ENCODE results near the gene ELMOD3.

Gene ELMOD3

DNA sequence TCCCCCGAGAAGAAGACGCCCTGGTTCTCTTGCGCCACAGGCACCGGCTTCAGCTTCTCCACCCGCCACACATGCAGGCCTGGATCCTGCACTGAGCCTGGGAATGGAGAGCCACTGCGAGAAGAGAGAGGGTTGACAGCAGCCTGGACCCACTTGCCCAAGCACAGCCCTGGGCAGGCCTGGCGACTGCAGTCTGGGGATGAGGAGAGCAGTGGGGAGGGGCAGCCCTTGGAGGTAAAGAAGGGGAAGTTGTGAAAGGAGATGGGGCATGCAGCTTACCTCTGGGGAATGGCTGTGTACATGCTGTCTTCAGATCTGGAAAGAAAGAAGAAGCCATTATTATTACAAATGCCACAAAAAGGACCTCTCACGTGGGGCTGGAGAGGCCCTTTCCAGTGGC, 47.3 kb downstream of the ELMOD3 start:
- TF ChIP-seq MYC (IDR thresholded peaks at IDR 0.05; ENCODE audit: low read depth, low read length) (peak; percentile 62), CTCF (IDR thresholded peaks at IDR 0.05; ENCODE audit: low read depth, low read length) (no peak), MAX (IDR thresholded peaks at IDR 0.05; ENCODE audit: low read depth, low read length) (peak; percentile 64), POLR2A (IDR thresholded peaks at IDR 0.05; ENCODE audit: extremely low read depth, insufficient read length) (no peak)
- peak overlapping the region; percentile 36 for H3K4me3 ChIP-seq (ENCODE audit: low read depth, low read length)
- DNase-seq (ENCODE audit: low read depth) = peak; percentile 94

DNA sequence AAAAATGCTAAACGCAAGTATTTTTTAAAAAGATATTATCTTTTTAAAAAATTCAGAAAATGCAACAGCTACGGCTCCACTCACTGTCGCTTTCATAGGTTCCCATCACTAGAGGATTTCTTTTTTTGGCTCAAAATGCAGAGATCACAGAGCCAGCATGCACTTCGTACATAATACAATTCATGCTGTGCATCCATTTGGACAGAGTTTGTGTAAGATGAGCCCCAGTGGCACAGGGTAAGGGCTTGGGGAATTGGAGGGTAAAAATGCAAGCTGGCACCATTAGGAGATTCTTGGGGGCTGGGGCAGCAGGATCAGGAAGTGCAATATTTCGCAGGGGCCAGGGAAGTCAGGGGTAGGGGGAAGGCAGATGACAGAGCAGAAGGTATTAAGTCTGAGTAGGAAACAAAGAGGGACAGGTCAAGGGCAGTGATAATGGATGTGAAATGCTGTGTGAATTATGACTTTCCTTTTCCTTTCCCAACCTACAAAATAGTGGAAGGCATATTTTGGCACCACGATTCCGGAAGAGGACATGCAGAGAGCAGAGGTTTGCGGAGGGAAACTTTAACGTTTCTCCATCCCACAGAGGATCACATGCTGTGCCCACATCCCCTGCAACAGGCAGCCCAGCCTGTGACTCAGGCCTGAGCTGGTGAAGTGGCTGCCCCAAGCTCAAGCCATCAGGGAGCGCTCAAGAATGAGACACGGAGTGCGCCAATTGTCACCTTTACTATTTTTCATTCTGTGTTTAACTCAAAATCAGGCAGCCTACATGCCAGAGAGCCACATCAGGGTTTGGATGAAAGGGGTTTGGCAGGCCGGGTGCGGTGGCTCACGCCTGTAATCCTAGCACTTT, 50.9 kb downstream of the ELMOD3 start:
- H3K4me3 ChIP-seq (ENCODE audit: low read depth, low read length) = peak overlapping the region; percentile 59
- peak; percentile 99 for DNase-seq (ENCODE audit: low read depth)
- TF ChIP-seq MYC (IDR thresholded peaks at IDR 0.05; ENCODE audit: low read depth, low read length) = peak; percentile 89
- TF ChIP-seq MAX (IDR thresholded peaks at IDR 0.05; ENCODE audit: low read depth, low read length) = peak; percentile 77; the same call in 1 of the 2 replicates
- no peak for TF ChIP-seq POLR2A (IDR thresholded peaks at IDR 0.05; ENCODE audit: extremely low read depth, insufficient read length)
- peak; percentile 17 for TF ChIP-seq CTCF (IDR thresholded peaks at IDR 0.05; ENCODE audit: low read depth, low read length)

- peak; percentile 38 for TF ChIP-seq POLR2A (IDR thresholded peaks at IDR 0.05; ENCODE audit: extremely low read depth, insufficient read length)
- TF ChIP-seq MAX (IDR thresholded peaks at IDR 0.05; ENCODE audit: low read depth, low read length) = peak; percentile 37; the same call in 1 of the 2 replicates
- peak; percentile 20; the same call in 1 of the 2 replicates for TF ChIP-seq MYC (IDR thresholded peaks at IDR 0.05; ENCODE audit: low read depth, low read length)
- TF ChIP-seq CTCF (IDR thresholded peaks at IDR 0.05; ENCODE audit: low read depth, low read length) = no peak
- peak within 1 kb of the TSS; percentile 79 for H3K4me3 ChIP-seq (ENCODE audit: low read depth, low read length)
- DNase-seq (ENCODE audit: low read depth) = peak; percentile 90
Measured at GRCh38 chr2:85409845-85410583, 55.4 kb downstream of the ELMOD3 start, which contains the start of gene CAPG. Gene CAPG, minus strand, starts transcription at chr2:85410366. Its CDS starts 8,221 bp downstream, at chr2:85402145.

DNA sequence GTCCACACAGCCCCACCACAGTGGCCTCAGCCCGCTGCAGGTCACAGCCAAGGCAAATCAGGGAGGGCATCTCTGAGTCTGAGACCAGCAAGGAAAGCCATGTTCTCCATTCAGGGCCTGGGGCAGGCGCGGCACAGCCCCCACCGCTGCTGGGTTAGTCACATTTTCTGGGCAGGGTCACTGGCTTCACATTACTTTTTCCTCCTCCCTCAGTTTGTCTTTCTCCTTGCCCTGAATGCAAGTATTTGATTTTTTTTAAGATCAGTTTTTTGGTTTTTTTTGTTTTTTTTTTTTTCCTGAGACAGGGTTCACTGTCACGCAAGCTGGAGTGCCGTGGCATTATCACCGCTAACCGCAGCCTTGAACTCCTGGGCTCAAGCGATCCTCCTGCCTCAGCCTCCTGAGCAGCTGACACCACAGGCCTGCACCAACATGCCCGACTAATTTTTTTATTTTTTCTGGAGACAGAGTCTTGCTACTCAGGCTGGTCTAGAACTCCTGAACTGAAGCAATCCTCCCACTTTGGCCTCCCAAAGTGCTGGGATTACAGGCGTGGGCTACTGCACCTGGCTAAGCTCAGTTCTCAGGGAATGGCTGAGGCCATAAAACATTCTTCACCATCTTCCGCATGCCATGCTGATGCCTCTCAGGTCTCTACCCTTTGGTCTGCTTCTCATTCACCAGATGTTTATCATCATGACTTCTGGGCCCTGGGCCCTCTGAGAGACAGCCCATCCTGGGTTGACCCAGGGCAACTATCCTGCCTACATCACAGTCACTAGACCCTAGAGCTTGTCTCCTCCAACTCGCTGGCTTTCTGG, 56.2 kb downstream of the ELMOD3 start:
- H3K4me3 ChIP-seq (ENCODE audit: low read depth, low read length) = peak overlapping the region; percentile 79
- TF ChIP-seq CTCF (IDR thresholded peaks at IDR 0.05; ENCODE audit: low read depth, low read length) (no peak), MYC (IDR thresholded peaks at IDR 0.05; ENCODE audit: low read depth, low read length) (no peak), POLR2A (IDR thresholded peaks at IDR 0.05; ENCODE audit: extremely low read depth, insufficient read length) (no peak), MAX (IDR thresholded peaks at IDR 0.05; ENCODE audit: low read depth, low read length) (no peak)
- DNase-seq (ENCODE audit: low read depth) = no peak

DNA sequence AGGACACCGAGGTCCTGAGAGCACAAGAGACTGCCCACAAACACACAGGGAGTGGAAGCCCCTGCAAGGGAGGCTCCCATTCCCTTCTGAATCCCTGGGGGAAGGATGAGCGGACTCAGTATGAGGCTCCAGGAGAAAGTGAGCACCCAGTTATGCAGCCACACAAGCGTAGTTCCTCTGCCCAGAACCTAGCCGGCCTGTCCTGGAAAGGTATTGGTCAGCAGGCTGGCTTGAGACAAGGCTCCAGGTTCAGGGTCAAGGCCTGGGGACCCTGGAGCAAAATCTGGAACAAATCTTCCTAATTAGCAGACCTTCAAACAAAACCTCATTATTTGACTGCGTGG, 56.8 kb downstream of the ELMOD3 start:
- no peak overlapping the region for H3K4me3 ChIP-seq (ENCODE audit: low read depth, low read length)
- no peak for DNase-seq (ENCODE audit: low read depth)
- TF ChIP-seq CTCF (IDR thresholded peaks at IDR 0.05; ENCODE audit: low read depth, low read length) (no peak), MAX (IDR thresholded peaks at IDR 0.05; ENCODE audit: low read depth, low read length) (no peak), POLR2A (IDR thresholded peaks at IDR 0.05; ENCODE audit: extremely low read depth, insufficient read length) (no peak), MYC (IDR thresholded peaks at IDR 0.05; ENCODE audit: low read depth, low read length) (no peak)

Measured in NB4 (cell line).